NK-92 (cell line): Measurements from ENCODE around the gene HK1.
"Not testable (repeated sequence)": the region's sequence is repeated elsewhere in the genome, so short reads cannot be mapped to it uniquely, and the experiment has no call there.

Experiments used
- DNase-seq: peaks from one replicate; lab custom pipeline; 2025; ENCODE audit not compliant: unreplicated experiment; lab: John Stamatoyannopoulos, UW

HK1 gene

GRCh38 chr10:69326692-69327091, 48.4 kb downstream of the HK1 start:
- DNase-seq: no peak

- no peak for DNase-seq
Observed at GRCh38 chr10:69327463-69328379, 49.4 kb downstream of the HK1 start.

- no peak for DNase-seq
Observed at GRCh38 chr10:69328380-69328735, 50.1 kb downstream of the HK1 start.

GRCh38 chr10:69328888-69329287, 50.6 kb downstream of the HK1 start:
- DNase-seq: not testable (repeated sequence)

GRCh38 chr10:69329721-69330178, 51.5 kb downstream of the HK1 start:
- DNase-seq: no peak

GRCh38 chr10:69331161-69331560, 52.9 kb downstream of the HK1 start:
- no peak for DNase-seq

GRCh38 chr10:69332278-69333010, 54.1 kb downstream of the HK1 start:
- no peak for DNase-seq

- no peak for DNase-seq
Observed at GRCh38 chr10:69333205-69333604, 54.9 kb downstream of the HK1 start.

- DNase-seq: not testable (repeated sequence)
Observed at GRCh38 chr10:69333865-69334301, 55.6 kb downstream of the HK1 start.

GRCh38 chr10:69334302-69335062, 56.2 kb downstream of the HK1 start:
- no peak for DNase-seq

GRCh38 chr10:69335063-69335587, 56.8 kb downstream of the HK1 start:
- no peak for DNase-seq

GRCh38 chr10:69335613-69336012, 57.3 kb downstream of the HK1 start:
- DNase-seq: no peak

GRCh38 chr10:69336952-69337295, 58.6 kb downstream of the HK1 start:
- no peak for DNase-seq

- DNase-seq: no peak
Observed at GRCh38 chr10:69337296-69338132, 59.2 kb downstream of the HK1 start.

- DNase-seq: no peak
Observed at GRCh38 chr10:69338133-69338456, 59.8 kb downstream of the HK1 start.

- DNase-seq: no peak
Observed at GRCh38 chr10:69338547-69339450, 60.5 kb downstream of the HK1 start.

- no peak for DNase-seq
Observed at GRCh38 chr10:69340695-69341094, 62.4 kb downstream of the HK1 start.

GRCh38 chr10:69343905-69344304, 65.6 kb downstream of the HK1 start:
- DNase-seq: no peak

GRCh38 chr10:69344591-69345252, 66.4 kb downstream of the HK1 start:
- no peak for DNase-seq
